MCF 10A (cell line): Measurements from ENCODE around the gene ATG5. TPM values are rescaled to one million over a fixed set of nuclear protein-coding genes. Genes with fewer than 3 reads are reported as not detected.

Experiments used
- BruUV-seq: library from RNA; stranded (reverse); fragments of 400-500 nt; replicated peaks from 2 replicates; lab custom pipeline; 2021; lab: Mats Ljungman, UMichigan
- CTCF ChIA-PET: fragments of 300-600 bp; sonication (Branson Sonifier 250); formaldehyde crosslinking; extraction: SDS; loops from one replicate; lab custom pipeline; 2021; ENCODE audit warnings: antibody characterized with exemption, inconsistent platforms; lab: Yijun Ruan, JAX
- POLR2A ChIA-PET: fragments of 300-600, 350-650 bp; sonication (Branson Sonifier 250); formaldehyde crosslinking; extraction: SDS; loops from one replicate; lab custom pipeline; 2020; ENCODE audit warnings: antibody characterized with exemption, inconsistent platforms; lab: Yijun Ruan, JAX
- DNase-seq: peaks from one replicate; pipeline ENCODE4 v3.0.0-alpha.2; 2018; ENCODE audit not compliant: unreplicated experiment
- H3K27ac Mint-ChIP-seq: one replicate; pipeline ENCODE4 v1.8.0; 2022; ENCODE audit warnings: mild to moderate bottlenecking, low read depth, mixed read lengths; ENCODE audit not compliant: unreplicated experiment
- H3K27me3 Mint-ChIP-seq: one replicate; pipeline ENCODE4 v1.8.0; 2022; ENCODE audit warnings: mixed read lengths; ENCODE audit not compliant: insufficient read depth, unreplicated experiment
- H3K36me3 Mint-ChIP-seq: one replicate; pipeline ENCODE4 v1.8.0; 2022; ENCODE audit warnings: mild to moderate bottlenecking, moderate library complexity, mixed read lengths; ENCODE audit not compliant: insufficient read depth, unreplicated experiment
- H3K4me1 Mint-ChIP-seq: one replicate; pipeline ENCODE4 v1.8.0; 2022; ENCODE audit warnings: mixed read lengths; ENCODE audit not compliant: insufficient read depth, unreplicated experiment
- H3K4me3 Mint-ChIP-seq: one replicate; pipeline ENCODE4 v1.8.0; 2022; ENCODE audit warnings: mild to moderate bottlenecking, moderate library complexity, mixed read lengths; ENCODE audit not compliant: unreplicated experiment
- H3K9me3 Mint-ChIP-seq: one replicate; pipeline ENCODE4 v1.8.0; 2022; ENCODE audit warnings: mixed read lengths; ENCODE audit not compliant: unreplicated experiment
- intact Hi-C: fragments of 100-400 bp; cut with micrococcal nuclease; formaldehyde crosslinking; loops from 2 replicates; pipeline ENCODE4 v1.14.1; 2022
- total RNA-seq: library from RNA; stranded (reverse); gene quantifications from 2 replicates; pipeline ENCODE4 v1.2.3, GENCODE V29; 2022
- TF ChIP-seq, protein P1 (sequence below): fragments of 200-600 bp; IDR thresholded peaks from one replicate; pipeline ENCODE4 v1.8.0; 2022; ENCODE audit warnings: antibody characterized with exemption, mild to moderate bottlenecking; ENCODE audit not compliant: unreplicated experiment

ATG5 gene
- total RNA-seq, 1 experiment from 2014 or later = 33.3 TPM

DNA sequence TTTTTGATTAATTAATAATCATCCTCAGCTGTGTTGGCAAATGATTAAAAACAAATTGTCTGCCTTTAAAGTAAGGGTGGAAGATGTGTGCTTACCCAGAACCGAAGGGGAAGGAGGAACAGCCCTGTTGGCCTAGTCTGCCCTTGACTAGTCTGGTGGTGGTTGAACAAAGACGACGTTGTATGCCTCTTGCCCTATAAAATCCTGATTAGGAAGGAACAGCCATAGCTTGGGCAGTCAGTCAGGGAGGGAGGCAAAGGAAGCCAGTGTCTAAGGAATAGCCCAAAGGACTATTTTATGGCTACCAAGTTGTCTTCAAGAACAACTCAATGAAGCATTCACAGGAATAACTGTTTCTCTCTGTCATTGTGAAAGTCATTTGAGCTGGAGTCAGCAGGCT, 168.7 kb downstream of the ATG5 start:
- BruUV-seq = no TSS peak
- Mint-ChIP-seq H3K36me3 (no peaks in the 10 kb centered on the region), H3K27me3 (no peaks in the 10 kb centered on the region), H3K4me1 (peaks cover 12% of the 10 kb centered on the region), H3K9me3 (no peaks in the 10 kb centered on the region), H3K4me3 (no peak overlapping the region), H3K27ac (no peak overlapping the region)
- TF ChIP-seq, protein P1, sequence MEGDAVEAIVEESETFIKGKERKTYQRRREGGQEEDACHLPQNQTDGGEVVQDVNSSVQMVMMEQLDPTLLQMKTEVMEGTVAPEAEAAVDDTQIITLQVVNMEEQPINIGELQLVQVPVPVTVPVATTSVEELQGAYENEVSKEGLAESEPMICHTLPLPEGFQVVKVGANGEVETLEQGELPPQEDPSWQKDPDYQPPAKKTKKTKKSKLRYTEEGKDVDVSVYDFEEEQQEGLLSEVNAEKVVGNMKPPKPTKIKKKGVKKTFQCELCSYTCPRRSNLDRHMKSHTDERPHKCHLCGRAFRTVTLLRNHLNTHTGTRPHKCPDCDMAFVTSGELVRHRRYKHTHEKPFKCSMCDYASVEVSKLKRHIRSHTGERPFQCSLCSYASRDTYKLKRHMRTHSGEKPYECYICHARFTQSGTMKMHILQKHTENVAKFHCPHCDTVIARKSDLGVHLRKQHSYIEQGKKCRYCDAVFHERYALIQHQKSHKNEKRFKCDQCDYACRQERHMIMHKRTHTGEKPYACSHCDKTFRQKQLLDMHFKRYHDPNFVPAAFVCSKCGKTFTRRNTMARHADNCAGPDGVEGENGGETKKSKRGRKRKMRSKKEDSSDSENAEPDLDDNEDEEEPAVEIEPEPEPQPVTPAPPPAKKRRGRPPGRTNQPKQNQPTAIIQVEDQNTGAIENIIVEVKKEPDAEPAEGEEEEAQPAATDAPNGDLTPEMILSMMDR = no peak
- CTCF ChIA-PET = interaction anchor here (1.4 kb wide), 1 partner anchor 12 kb away, joined by 3 read pairs; no protein-coding TSS in a partner anchor
- POLR2A ChIA-PET = interaction anchor here (1.4 kb wide), 1 partner anchor 13 kb away, joined by 3 read pairs; no protein-coding TSS in a partner anchor
- intact Hi-C loops = no loop called here
- DNase-seq = no peak

DNA sequence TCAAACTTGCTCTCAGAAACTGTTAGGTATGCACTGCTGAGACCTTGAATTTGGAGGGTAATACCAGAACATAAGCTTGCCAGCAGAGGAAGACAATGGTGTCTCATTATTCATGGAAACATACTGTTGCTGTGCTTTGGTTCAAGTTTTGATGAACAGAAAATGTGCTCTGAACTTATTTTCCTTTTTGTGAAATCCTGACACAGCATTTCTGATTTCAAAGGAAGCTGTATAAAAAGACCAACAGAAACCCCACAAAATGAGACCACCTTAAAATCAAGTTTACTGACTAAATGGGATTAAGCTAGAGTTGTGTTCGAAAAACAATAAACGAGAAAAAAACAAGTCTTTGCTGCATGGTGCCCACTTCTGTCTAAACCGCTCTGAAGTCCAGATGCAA, 169.1 kb downstream of the ATG5 start:
- ChIA-PET CTCF (interaction anchor here (0.6 to 1.4 kb wide), 3 partner anchors 12 to 791 kb away, joined by 3 to 4 read pairs (median 3); no protein-coding TSS in a partner anchor), POLR2A (interaction anchor here (1.4 kb wide), 1 partner anchor 13 kb away, joined by 3 read pairs; no protein-coding TSS in a partner anchor)
- no peaks in the 10 kb centered on the region for H3K36me3 Mint-ChIP-seq
- intact Hi-C loops = no loop called here
- no TSS peak for BruUV-seq
- TF ChIP-seq, protein P1 = no peak
- no peak overlapping the region for H3K4me3 Mint-ChIP-seq
- H3K9me3 Mint-ChIP-seq = no peaks in the 10 kb centered on the region
- H3K4me1 Mint-ChIP-seq = peaks cover 12% of the 10 kb centered on the region
- H3K27me3 Mint-ChIP-seq = no peaks in the 10 kb centered on the region
- H3K27ac Mint-ChIP-seq = no peak overlapping the region
- DNase-seq = no peak

DNA sequence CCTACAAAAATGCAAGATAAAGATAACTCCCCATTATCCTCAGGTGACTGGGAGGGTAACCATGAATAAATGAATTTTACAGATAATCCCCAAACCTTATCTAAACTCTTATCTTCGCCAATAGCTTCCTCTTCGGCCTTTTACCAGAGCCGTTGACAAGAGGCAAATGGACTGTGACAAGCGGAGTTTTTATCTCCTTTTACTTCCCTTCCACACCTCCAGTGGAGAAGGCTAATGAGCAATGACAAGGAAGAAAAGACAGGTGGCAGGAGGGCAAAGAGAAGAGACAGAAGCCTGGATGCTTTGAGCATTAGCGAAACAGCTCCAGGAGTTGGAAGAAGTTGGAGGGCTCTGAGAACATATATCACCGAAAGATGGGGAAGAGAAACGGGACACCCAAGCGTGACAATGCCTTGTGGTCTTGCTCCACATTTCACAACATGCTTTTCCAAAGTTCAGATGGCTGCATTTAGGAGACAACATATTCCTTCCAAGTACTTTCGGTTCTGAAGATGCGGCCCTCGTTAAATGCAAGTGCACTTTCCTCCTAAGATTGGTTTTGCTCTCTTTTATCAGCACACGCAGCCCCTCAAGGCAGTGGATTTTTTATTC, 170.2 kb downstream of the ATG5 start:
- POLR2A ChIA-PET = interaction anchor here (0.6 kb wide), 1 partner anchor 103 kb away, joined by 3 read pairs; no protein-coding TSS in a partner anchor
- TF ChIP-seq, protein P1 = no peak
- Mint-ChIP-seq H3K4me1 (peaks cover 12% of the 10 kb centered on the region), H3K9me3 (no peaks in the 10 kb centered on the region), H3K36me3 (no peaks in the 10 kb centered on the region), H3K27ac (no peak overlapping the region), H3K4me3 (no peak overlapping the region), H3K27me3 (no peaks in the 10 kb centered on the region)
- intact Hi-C loops = no loop called here
- DNase-seq = no peak
- CTCF ChIA-PET = interaction anchor here (0.6 kb wide), 1 partner anchor 23 kb away, joined by 3 read pairs; no protein-coding TSS in a partner anchor
- BruUV-seq = no TSS peak

DNA sequence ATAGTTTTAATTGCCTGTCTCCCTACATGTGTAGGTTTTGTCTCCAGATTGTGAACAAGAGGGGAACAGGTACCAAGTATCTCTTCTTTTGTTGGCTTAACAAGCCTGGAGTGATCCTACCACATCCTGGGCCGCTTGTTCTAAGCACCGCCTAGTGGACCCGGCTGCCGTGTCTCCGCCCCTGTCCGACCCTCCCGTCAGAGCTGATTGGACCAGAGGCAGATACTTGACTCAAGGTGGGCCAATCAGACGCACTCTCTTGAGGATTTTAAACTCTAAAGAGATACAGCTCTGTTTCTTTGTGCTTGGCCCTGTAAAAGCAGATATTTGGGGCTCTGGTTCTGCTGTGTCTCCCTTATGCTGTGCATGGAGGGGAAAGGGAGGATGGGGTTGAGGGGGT, 171.2 kb downstream of the ATG5 start:
- Mint-ChIP-seq H3K27ac (no peak overlapping the region), H3K36me3 (no peaks in the 10 kb centered on the region), H3K27me3 (no peaks in the 10 kb centered on the region), H3K4me3 (no peak overlapping the region), H3K9me3 (no peaks in the 10 kb centered on the region), H3K4me1 (peaks cover 5% of the 10 kb centered on the region)
- BruUV-seq = no TSS peak
- ChIA-PET POLR2A (no interaction called here), CTCF (interaction anchor here (0.6 kb wide), 1 partner anchor 24 kb away, joined by 3 read pairs; no protein-coding TSS in a partner anchor)
- intact Hi-C loops = no loop called here
- TF ChIP-seq, protein P1 = no peak
- no peak for DNase-seq
